Liver (tissue), 9 donors: ENCODE data around the gene FAM83G. TPM values are rescaled to one million over a fixed set of nuclear protein-coding genes. Genes with fewer than 3 reads are reported as not detected.

ENCODE experiments used
- DNase-seq: peaks from one replicate; pipeline ENCODE4 v3.0.0-alpha.2; 2017; ENCODE audit warnings: low spot score
- H3K27ac ChIP-seq, 2 donors: one replicate each; pipeline ENCODE4 v1.7.0; 2013; ENCODE audit warnings: inconsistent platforms in 2 of 2, low read length in 2 of 2, control low read depth in 1 of 2, low read depth in 1 of 2, mild to moderate bottlenecking in 1 of 2
- H3K27me3 ChIP-seq, 4 donors: one replicate each; pipeline versions ENCODE4 v1.6.1 to v1.7.0; 2013; ENCODE audit warnings: low read length in 3 of 4, inconsistent platforms in 1 of 4, mild to moderate bottlenecking in 1 of 4, moderate library complexity in 1 of 4; ENCODE audit not compliant: control insufficient read depth in 4 of 4, insufficient read depth in 4 of 4
- H3K36me3 ChIP-seq, 4 donors: one replicate each; pipeline versions ENCODE4 v1.6.1 to v1.7.0; 2013; ENCODE audit warnings: low read length in 3 of 4, mild to moderate bottlenecking in 3 of 4, low read depth in 1 of 4, moderate library complexity in 1 of 4; ENCODE audit not compliant: control insufficient read depth in 4 of 4, insufficient read depth in 3 of 4
- H3K4me1 ChIP-seq, 4 donors: one replicate each; pipeline versions ENCODE4 v1.6.1 to v1.7.0; 2013; ENCODE audit warnings: low read length in 3 of 4, mild to moderate bottlenecking in 3 of 4, moderate library complexity in 1 of 4; ENCODE audit not compliant: control insufficient read depth in 4 of 4, insufficient read depth in 4 of 4
- H3K4me3 ChIP-seq, 3 donors: one replicate each; pipeline versions ENCODE4 v1.6.1 to v1.7.0; 2013; ENCODE audit warnings: low read length in 3 of 3, control low read depth in 1 of 3, low read depth in 1 of 3, mild to moderate bottlenecking in 1 of 3
- H3K9ac ChIP-seq, 2 donors: one replicate each; pipeline ENCODE4 v1.7.0; 2013; ENCODE audit warnings: low read length in 2 of 2, mild to moderate bottlenecking in 2 of 2, moderate library complexity in 2 of 2, control low read depth in 1 of 2, low read depth in 1 of 2
- H3K9me3 ChIP-seq, 4 donors: one replicate each; pipeline versions ENCODE4 v1.6.1 to v1.7.0; 2013; ENCODE audit warnings: low read length in 3 of 4; ENCODE audit not compliant: control insufficient read depth in 4 of 4
- EGR1 ChIP-seq, 2 donors: IDR thresholded peaks; 2 replicates each; pipeline ENCODE4 v1.6.1; 2016 to 2018; ENCODE audit warnings: antibody characterized with exemption in 2 of 2, low read depth in 2 of 2
- FOXA1 ChIP-seq: IDR thresholded peaks from 2 replicates; pipeline ENCODE4 v1.6.1; 2016; ENCODE audit warnings: antibody characterized with exemption
- FOXA2 ChIP-seq: IDR thresholded peaks from 2 replicates; pipeline ENCODE4 v1.6.1; 2016; ENCODE audit warnings: antibody characterized with exemption
- GABPA ChIP-seq, 2 donors: IDR thresholded peaks in 1 of 2; conservative IDR thresholded peaks in 1 of 2; 2 replicates each; pipeline ENCODE4 v1.6.1; 2016; ENCODE audit warnings: antibody characterized with exemption in 2 of 2, mild to moderate bottlenecking in 1 of 2, moderate library complexity in 1 of 2
- HNF4A ChIP-seq, 2 donors: conservative IDR thresholded peaks; 2 replicates each; pipeline ENCODE4 v1.6.1; 2016; ENCODE audit warnings: antibody characterized with exemption in 2 of 2, mild to moderate bottlenecking in 2 of 2
- HNF4G ChIP-seq: IDR thresholded peaks from 2 replicates; pipeline ENCODE4 v1.6.1; 2016; ENCODE audit warnings: antibody characterized with exemption
- JUND ChIP-seq, 2 donors: IDR thresholded peaks; 2 replicates each; pipeline ENCODE4 v1.6.1; 2016; ENCODE audit warnings: antibody characterized with exemption in 2 of 2
- MAX ChIP-seq: IDR thresholded peaks from 2 replicates; pipeline ENCODE4 v1.6.1; 2016; ENCODE audit warnings: antibody characterized with exemption
- NR2F2 ChIP-seq: IDR thresholded peaks from 2 replicates; pipeline ENCODE4 v1.6.1; 2016; ENCODE audit warnings: antibody characterized with exemption
- RAD21 ChIP-seq, 2 donors: IDR thresholded peaks; 2 replicates each; pipeline ENCODE4 v1.6.1; 2016; ENCODE audit warnings: antibody characterized with exemption in 2 of 2, mild to moderate bottlenecking in 2 of 2
- REST ChIP-seq: IDR thresholded peaks from 2 replicates; pipeline ENCODE4 v1.6.1; 2016; ENCODE audit warnings: antibody characterized with exemption, mild to moderate bottlenecking
- RXRA ChIP-seq, 2 donors: IDR thresholded peaks; 2 replicates each; pipeline ENCODE4 v1.6.1; 2017 to 2018; ENCODE audit warnings: antibody characterized with exemption in 2 of 2, mild to moderate bottlenecking in 1 of 2
- SP1 ChIP-seq: IDR thresholded peaks from 2 replicates; pipeline ENCODE4 v1.6.1; 2018; ENCODE audit warnings: antibody characterized with exemption, mild to moderate bottlenecking
- TAF1 ChIP-seq: conservative IDR thresholded peaks from 2 replicates; pipeline ENCODE4 v1.6.1; 2016; ENCODE audit warnings: antibody characterized with exemption, mild to moderate bottlenecking
- YY1 ChIP-seq: IDR thresholded peaks from 2 replicates; pipeline ENCODE4 v1.6.1; 2016; ENCODE audit warnings: antibody characterized with exemption, mild to moderate bottlenecking
- ZBTB33 ChIP-seq: IDR thresholded peaks from 2 replicates; pipeline ENCODE4 v1.6.1; 2016; ENCODE audit warnings: antibody characterized with exemption
- WGBS: extraction: QIAGEN DNeasy Blood & Tissue Kit; methylation state at CpG from one replicate; pipeline ENCODE4 v1.1.7; 2013; 5-methylcytosine and 5-hydroxymethylcytosine counted together
- polyA plus RNA-seq, 2 donors: library from polyadenylated mRNA; stranded (reverse) in 1 of 2; unstranded in 1 of 2; fragments of 200-250 nt in 1 of 2; fragments of >200 nt in 1 of 2; fragmentation: Nextera tagmentation in 1 of 2; extraction: Ambion mirVana in 1 of 2; gene quantifications; one replicate each; pipeline versions ENCODE4 v1.2.1 to v1.2.3, GENCODE V29; 2013 to 2015
- total RNA-seq, 2 donors: library from RNA; depleted of rRNA; stranded (reverse); fragments of >200 nt; gene quantifications; one replicate each; pipeline ENCODE4 v1.2.3, GENCODE V29; 2014
- TF ChIP-seq, protein P1 (sequence below): fragments of 150-350 bp; IDR thresholded peaks from 2 replicates; pipeline ENCODE4 v1.5.1; 2017; ENCODE audit warnings: improper control_type of control experiment, low read depth, low read length; ENCODE audit not compliant: missing input control
- TF ChIP-seq, protein P2 (sequence below): IDR thresholded peaks from 2 replicates; pipeline ENCODE4 v1.6.1; 2016; ENCODE audit warnings: antibody characterized with exemption
- donor health status: healthy.
- donor health status: healthy.
- donor health status: healthy.
- donor health status: healthy.
- donor health status: healthy.

The FAM83G gene
- total and polyA plus RNA-seq, 4 donors, result 5.2 to 25.0 (median 11.5) TPM

DNA sequence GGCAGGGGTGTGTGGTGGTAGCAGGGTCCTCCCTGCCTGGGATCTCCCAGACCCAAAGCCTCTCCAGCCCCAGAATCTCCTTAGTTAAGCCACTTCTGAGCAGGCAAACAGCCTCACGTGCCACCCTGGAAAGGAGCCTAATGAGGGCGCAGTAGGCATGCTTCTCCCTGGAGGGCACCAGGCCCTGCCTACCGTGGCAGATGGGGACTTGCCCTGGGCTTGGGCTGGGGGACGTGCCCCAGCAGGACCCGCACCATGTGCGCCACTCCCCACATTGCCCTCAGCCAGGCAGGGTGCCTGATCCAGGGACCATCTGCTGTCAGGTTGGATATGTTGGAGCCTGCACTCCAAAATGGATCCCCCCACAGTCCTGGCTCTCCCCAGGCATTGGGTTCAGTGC lies 14.2 kb downstream of the FAM83G start (continued):
- TF ChIP-seq, protein P1, sequence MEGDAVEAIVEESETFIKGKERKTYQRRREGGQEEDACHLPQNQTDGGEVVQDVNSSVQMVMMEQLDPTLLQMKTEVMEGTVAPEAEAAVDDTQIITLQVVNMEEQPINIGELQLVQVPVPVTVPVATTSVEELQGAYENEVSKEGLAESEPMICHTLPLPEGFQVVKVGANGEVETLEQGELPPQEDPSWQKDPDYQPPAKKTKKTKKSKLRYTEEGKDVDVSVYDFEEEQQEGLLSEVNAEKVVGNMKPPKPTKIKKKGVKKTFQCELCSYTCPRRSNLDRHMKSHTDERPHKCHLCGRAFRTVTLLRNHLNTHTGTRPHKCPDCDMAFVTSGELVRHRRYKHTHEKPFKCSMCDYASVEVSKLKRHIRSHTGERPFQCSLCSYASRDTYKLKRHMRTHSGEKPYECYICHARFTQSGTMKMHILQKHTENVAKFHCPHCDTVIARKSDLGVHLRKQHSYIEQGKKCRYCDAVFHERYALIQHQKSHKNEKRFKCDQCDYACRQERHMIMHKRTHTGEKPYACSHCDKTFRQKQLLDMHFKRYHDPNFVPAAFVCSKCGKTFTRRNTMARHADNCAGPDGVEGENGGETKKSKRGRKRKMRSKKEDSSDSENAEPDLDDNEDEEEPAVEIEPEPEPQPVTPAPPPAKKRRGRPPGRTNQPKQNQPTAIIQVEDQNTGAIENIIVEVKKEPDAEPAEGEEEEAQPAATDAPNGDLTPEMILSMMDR, result no peak
- TF ChIP-seq RAD21 (IDR thresholded peaks at IDR 0.05) (no peak), ZBTB33 (no peak), MAX (no peak), HNF4G (no peak)

- 38% methylated on average over 9 of the region's 9 CpGs for WGBS
- Histone ChIP-seq H3K27me3 (no peaks in the 10 kb centered on the region), H3K27ac (peak overlapping the region; percentile 69 to 80), H3K9me3 (no peaks in the 10 kb centered on the region), H3K36me3 (peaks cover 0 to 5% (median 2%) of the 10 kb centered on the region in 4 donors), H3K4me1 (peaks cover 21 to 59% (median 42%) of the 10 kb centered on the region in 4 donors), H3K4me3 (no peak overlapping the region), H3K9ac (no peak overlapping the region)
- DNase-seq, result peak; percentile 69
- peak; percentile 96 to 97 for TF ChIP-seq HNF4A (conservative IDR thresholded peaks at IDR 0.05)
- peak in 1 of 2 donors; percentile 57 for TF ChIP-seq EGR1 (IDR thresholded peaks at IDR 0.05; ENCODE audit: low read depth in 2 of 2)
- TF ChIP-seq, protein P2, sequence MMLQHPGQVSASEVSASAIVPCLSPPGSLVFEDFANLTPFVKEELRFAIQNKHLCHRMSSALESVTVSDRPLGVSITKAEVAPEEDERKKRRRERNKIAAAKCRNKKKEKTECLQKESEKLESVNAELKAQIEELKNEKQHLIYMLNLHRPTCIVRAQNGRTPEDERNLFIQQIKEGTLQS, result no peak
- peak; percentile 75 for TF ChIP-seq MAX
- TF ChIP-seq, protein P1, result no peak
- peak; percentile 73 for TF ChIP-seq FOXA2
- no peak for TF ChIP-seq REST
- TF ChIP-seq RAD21 (IDR thresholded peaks at IDR 0.05), result peak in 1 of 2 donors; percentile 43
- peak in 1 of 2 donors; percentile 64 for TF ChIP-seq JUND (IDR thresholded peaks at IDR 0.05)
- peak in 1 of 2 donors; percentile 78 for TF ChIP-seq GABPA (IDR thresholded peaks at IDR 0.05 in 1 of 2, conservative IDR thresholded peaks at IDR 0.05 in 1 of 2)
- peak; percentile 26 for TF ChIP-seq NR2F2
- peak; percentile 83 for TF ChIP-seq ZBTB33
- TF ChIP-seq HNF4G, result peak; percentile 95
- TF ChIP-seq FOXA1, result no peak
- peak; percentile 100 for TF ChIP-seq SP1
- TF ChIP-seq TAF1, result no peak
- peak; percentile 33 for TF ChIP-seq YY1
- peak; percentile 100 for TF ChIP-seq RXRA (IDR thresholded peaks at IDR 0.05)
These were observed 15.9 kb downstream of the FAM83G start for GRCh38 chr17:18988546-18989173.
